A172 (cell line): Measurements from ENCODE around the gene PHF12. TPM values are rescaled to one million over a fixed set of nuclear protein-coding genes. Genes with fewer than 3 reads are reported as not detected.
A peak's percentile ranks its signal among the peaks of the same experiment; 100 is the strongest.
"Not testable (repeated sequence)": the region's sequence is repeated elsewhere in the genome, so short reads cannot be mapped to it uniquely, and the experiment has no call there.

Experiments
- DNase-seq: peaks from one replicate; pipeline ENCODE4 v3.0.0-alpha.2; 2015; ENCODE audit warnings: low spot score
- total RNA-seq: library from RNA; depleted of rRNA; stranded (reverse); fragments of >200 nt; shearing (Covaris generic); gene quantifications from 2 replicates; pipeline ENCODE4 v1.2.3, GENCODE V29; 2014

The PHF12 gene
- total RNA-seq, 1 experiment from 2014 or later = 22.3 TPM

GRCh38 chr17:28934508-28934907, 16.8 kb downstream of the PHF12 start:
- DNase-seq = not testable (repeated sequence)

GRCh38 chr17:28929787-28930186, 21.5 kb downstream of the PHF12 start:
- no peak for DNase-seq

GRCh38 chr17:28928061-28928460, 23.3 kb downstream of the PHF12 start:
- peak; percentile 94 for DNase-seq

- no peak for DNase-seq
Measured at GRCh38 chr17:28926786-28927185, 24.5 kb downstream of the PHF12 start.

GRCh38 chr17:28926366-28926765, 25.0 kb downstream of the PHF12 start:
- DNase-seq = no peak

GRCh38 chr17:28925912-28926365, 25.4 kb downstream of the PHF12 start:
- peak; percentile 95 for DNase-seq

- no peak for DNase-seq
Measured at GRCh38 chr17:28920201-28920600, 31.1 kb downstream of the PHF12 start.

GRCh38 chr17:28918295-28918694, 33.0 kb downstream of the PHF12 start:
- DNase-seq = no peak

GRCh38 chr17:28917465-28917864, 33.9 kb downstream of the PHF12 start:
- DNase-seq = no peak

- no peak for DNase-seq
Measured at GRCh38 chr17:28917029-28917428, 34.3 kb downstream of the PHF12 start.

- peak; percentile 42 for DNase-seq
Measured at GRCh38 chr17:28916302-28916934, 34.9 kb downstream of the PHF12 start.

- DNase-seq = no peak
Measured at GRCh38 chr17:28912938-28913333, 38.4 kb downstream of the PHF12 start.

- DNase-seq = no peak
Measured at GRCh38 chr17:28912281-28912937, 38.9 kb downstream of the PHF12 start.

- no peak for DNase-seq
Measured at GRCh38 chr17:28911411-28912045, 39.8 kb downstream of the PHF12 start.

GRCh38 chr17:28910534-28910933, 40.8 kb downstream of the PHF12 start:
- DNase-seq = no peak

- peak; percentile 65 for DNase-seq
Measured at GRCh38 chr17:28908640-28909167, 42.6 kb downstream of the PHF12 start.

- DNase-seq = no peak
Measured at GRCh38 chr17:28907709-28908475, 43.4 kb downstream of the PHF12 start.

- no peak for DNase-seq
Measured at GRCh38 chr17:28906706-28907438, 44.4 kb downstream of the PHF12 start.

- DNase-seq = no peak
Measured at GRCh38 chr17:28906276-28906675, 45.0 kb downstream of the PHF12 start.

GRCh38 chr17:28904800-28905199, 46.5 kb downstream of the PHF12 start:
- no peak for DNase-seq

- DNase-seq = not testable (repeated sequence)
Measured at GRCh38 chr17:28903546-28903841, 47.8 kb downstream of the PHF12 start.
